Trophoblast cell (in vitro differentiated cells and primary cell): ENCODE measurements around the gene EVPL.
A peak's percentile ranks its signal among the peaks of the same experiment; 100 is the strongest.

Experiments used
- DNase-seq, 2 donors: peaks; one replicate each; pipeline ENCODE4 v3.0.0-alpha.2; 2016
- H2AFZ ChIP-seq: 2 replicates; pipeline ENCODE4 v1.6.1; 2013; ENCODE audit warnings: low read length, moderate library complexity, mild to moderate bottlenecking; ENCODE audit not compliant: insufficient read depth, poor library complexity
- H2AK5ac ChIP-seq: 2 replicates; pipeline ENCODE4 v1.6.1; 2013; ENCODE audit warnings: mild to moderate bottlenecking, low read length
- H2BK120ac ChIP-seq: 2 replicates; pipeline ENCODE4 v1.6.1; 2013; ENCODE audit warnings: low read length, mild to moderate bottlenecking, moderate library complexity; ENCODE audit not compliant: insufficient read depth, poor library complexity
- H2BK12ac ChIP-seq: 2 replicates; pipeline ENCODE4 v1.6.1; 2013; ENCODE audit warnings: mild to moderate bottlenecking, low read length, moderate library complexity
- H2BK5ac ChIP-seq: 2 replicates; pipeline ENCODE4 v1.6.1; 2013; ENCODE audit warnings: low read length, low read depth, moderate library complexity, mild to moderate bottlenecking; ENCODE audit not compliant: poor library complexity
- H3K14ac ChIP-seq: 2 replicates; pipeline ENCODE4 v1.6.1; 2013; ENCODE audit warnings: mild to moderate bottlenecking, low read length
- H3K18ac ChIP-seq: 2 replicates; pipeline ENCODE4 v1.6.1; 2013; ENCODE audit warnings: mild to moderate bottlenecking, low read length
- H3K23ac ChIP-seq: 2 replicates; pipeline ENCODE4 v1.6.1; 2013; ENCODE audit warnings: low read length
- H3K27ac ChIP-seq: 2 replicates; pipeline ENCODE4 v1.5.1; 2013; ENCODE audit warnings: low read depth, mild to moderate bottlenecking, inconsistent platforms, low read length, moderate library complexity
- H3K27me3 ChIP-seq: 2 replicates; pipeline ENCODE4 v1.6.1; 2013; ENCODE audit warnings: inconsistent platforms, mild to moderate bottlenecking, low read length, moderate library complexity; ENCODE audit not compliant: insufficient read depth
- H3K36me3 ChIP-seq, 2 experiments: 1 replicate in 1 of 2; 2 replicates in 1 of 2; pipeline ENCODE4 v1.6.1; 2013; ENCODE audit warnings: low read length in 2 of 2, mild to moderate bottlenecking in 2 of 2, moderate library complexity in 1 of 2; ENCODE audit not compliant: insufficient read depth in 2 of 2, control insufficient read depth in 1 of 2
- H3K4ac ChIP-seq: 2 replicates; pipeline ENCODE4 v1.6.1; 2013; ENCODE audit warnings: low read depth, mild to moderate bottlenecking, low read length, moderate library complexity
- H3K4me1 ChIP-seq, 2 experiments: 1 replicate in 1 of 2; 2 replicates in 1 of 2; pipeline ENCODE4 v1.6.1; 2013; ENCODE audit warnings: low read length in 2 of 2, mild to moderate bottlenecking in 2 of 2, moderate library complexity in 1 of 2; ENCODE audit not compliant: insufficient read depth in 2 of 2, control insufficient read depth in 1 of 2
- H3K4me2 ChIP-seq: 2 replicates; pipeline ENCODE4 v1.6.1; 2013; ENCODE audit warnings: inconsistent platforms, mild to moderate bottlenecking, low read length, moderate library complexity
- H3K4me3 ChIP-seq: 2 replicates; pipeline ENCODE4 v1.5.1; 2013; ENCODE audit warnings: mild to moderate bottlenecking, low read depth, low read length, inconsistent platforms
- H3K79me1 ChIP-seq: one replicate; pipeline ENCODE4 v1.6.1; 2013; ENCODE audit warnings: low read length
- H3K79me2 ChIP-seq: 2 replicates; pipeline ENCODE4 v1.6.1; 2013; ENCODE audit warnings: low read length, mild to moderate bottlenecking; ENCODE audit not compliant: control insufficient read depth, insufficient read depth, poor library complexity
- H3K9ac ChIP-seq: 2 replicates; pipeline ENCODE4 v1.6.1; 2013; ENCODE audit warnings: mild to moderate bottlenecking, low read length
- H3K9me3 ChIP-seq: 2 replicates; pipeline ENCODE4 v1.6.1; 2013; ENCODE audit warnings: low read depth, mild to moderate bottlenecking, control low read depth, inconsistent platforms, low read length; ENCODE audit not compliant: insufficient read depth
- H4K12ac ChIP-seq: 2 replicates; pipeline ENCODE4 v1.6.1; 2013; ENCODE audit warnings: low read depth, mild to moderate bottlenecking, low read length, moderate library complexity
- H4K8ac ChIP-seq: 2 replicates; pipeline ENCODE4 v1.6.1; 2013; ENCODE audit warnings: low read depth, mild to moderate bottlenecking, low read length, moderate library complexity
- H4K91ac ChIP-seq: one replicate; pipeline ENCODE4 v1.6.1; 2013; ENCODE audit warnings: low read depth, mild to moderate bottlenecking, low read length, moderate library complexity
- WGBS: extraction: QIAGEN DNeasy Blood & Tissue Kit; methylation state at CpG from one replicate; pipeline ENCODE4 v1.1.7; 2013; ENCODE audit warnings: missing lambda C conversion rate; ENCODE audit not compliant: insufficient read length, insufficient coverage; ENCODE audit errors: extremely low coverage; 5-methylcytosine and 5-hydroxymethylcytosine counted together

The EVPL gene

GRCh38 chr17:76072148-76072858, 45.2 kb upstream of the EVPL start, which contains the start of gene SRP68:
Gene SRP68 (minus strand): TSS chr17:76072517. CDS start chr17:76072491, 26 bp downstream.
- Histone ChIP-seq H3K4me3 (peak within 1 kb of the TSS; percentile 91), H3K9me3 (peaks cover 16% of the 10 kb centered on the region), H2BK120ac (peak within 1 kb of the TSS; percentile 35), H2AFZ (peak within 1 kb of the TSS; percentile 95), H3K4me1 (peaks cover 7 to 9% of the 10 kb centered on the region in 2 experiments), H3K14ac (peak within 1 kb of the TSS; percentile 86), H4K8ac (peak within 1 kb of the TSS; percentile 92), H3K79me2 (peaks cover 9% of the 10 kb centered on the region), H3K36me3 (peaks cover 15% of the 10 kb centered on the region in 2 experiments), H3K18ac (peak within 1 kb of the TSS; percentile 74), H3K4ac (peak within 1 kb of the TSS; percentile 84), H3K4me2 (peak within 1 kb of the TSS; percentile 95), H2AK5ac (peak within 1 kb of the TSS; percentile 91), H4K12ac (peak within 1 kb of the TSS; percentile 85), H3K9ac (peak within 1 kb of the TSS; percentile 97), H3K79me1 (peaks cover 10% of the 10 kb centered on the region), H3K27me3 (peaks cover 38% of the 10 kb centered on the region), H4K91ac (peak within 1 kb of the TSS; percentile 56), H2BK12ac (peak within 1 kb of the TSS; percentile 1), H3K27ac (no peak within 1 kb of the TSS), H2BK5ac (peak within 1 kb of the TSS; percentile 54), H3K23ac (peak within 1 kb of the TSS; percentile 7)
- no CpG with 5 or more reads among the region's 57 CpGs for WGBS
- peak; percentile 93 to 94 for DNase-seq

- Histone ChIP-seq H4K8ac (peak overlapping the region; percentile 61), H3K79me2 (peaks cover 9% of the 10 kb centered on the region), H3K4me3 (peak overlapping the region; percentile 91), H3K79me1 (peaks cover 10% of the 10 kb centered on the region), H3K9ac (peak overlapping the region; percentile 97), H3K9me3 (peaks cover 9% of the 10 kb centered on the region), H4K12ac (peak overlapping the region; percentile 85), H3K4ac (peak overlapping the region; percentile 84), H3K36me3 (peaks cover 18 to 20% of the 10 kb centered on the region in 2 experiments), H3K4me1 (peaks cover 4 to 9% of the 10 kb centered on the region in 2 experiments), H3K27ac (no peak overlapping the region), H2AK5ac (peak overlapping the region; percentile 91), H2BK12ac (no peak overlapping the region), H3K14ac (peak overlapping the region; percentile 86), H3K23ac (no peak overlapping the region), H3K27me3 (peaks cover 31% of the 10 kb centered on the region), H4K91ac (peak overlapping the region; percentile 49), H3K18ac (peak overlapping the region; percentile 2), H2AFZ (peak overlapping the region; percentile 7), H2BK120ac (peak overlapping the region; percentile 21), H2BK5ac (peak overlapping the region; percentile 54), H3K4me2 (peak overlapping the region; percentile 95)
- DNase-seq: no peak
- WGBS: no CpG with 5 or more reads among the region's 15 CpGs
Measured at GRCh38 chr17:76071531-76072147, 44.5 kb upstream of the EVPL start.

- peaks cover 57 to 63% of the 10 kb centered on the region in 2 experiments for H3K36me3 ChIP-seq
- no peak overlapping the region for H4K8ac ChIP-seq
- H3K27ac ChIP-seq: no peak overlapping the region
- no peak for DNase-seq
- H3K79me1 ChIP-seq: no peaks in the 10 kb centered on the region
- H3K4me3 ChIP-seq: no peak overlapping the region
- no peaks in the 10 kb centered on the region for H3K79me2 ChIP-seq
- no peak overlapping the region for H2BK5ac ChIP-seq
- H4K91ac ChIP-seq: no peak overlapping the region
- no peak overlapping the region for H2BK120ac ChIP-seq
- H3K14ac ChIP-seq: no peak overlapping the region
- H2AFZ ChIP-seq: no peak overlapping the region
- H3K9me3 ChIP-seq: no peaks in the 10 kb centered on the region
- no peaks in the 10 kb centered on the region for H3K4me1 ChIP-seq
- H3K27me3 ChIP-seq: no peaks in the 10 kb centered on the region
- H3K23ac ChIP-seq: no peak overlapping the region
- no peak overlapping the region for H3K4me2 ChIP-seq
- H4K12ac ChIP-seq: no peak overlapping the region
- no CpG with 5 or more reads among the region's 4 CpGs for WGBS
- H2BK12ac ChIP-seq: no peak overlapping the region
- no peak overlapping the region for H3K9ac ChIP-seq
- H3K18ac ChIP-seq: no peak overlapping the region
- no peak overlapping the region for H2AK5ac ChIP-seq
- no peak overlapping the region for H3K4ac ChIP-seq
Measured at GRCh38 chr17:76065775-76066174, 38.7 kb upstream of the EVPL start.

- Histone ChIP-seq H3K79me2 (no peaks in the 10 kb centered on the region), H3K36me3 (peaks cover 63 to 70% of the 10 kb centered on the region in 2 experiments)
- WGBS: no CpG with 5 or more reads among the region's 15 CpGs
Measured at GRCh38 chr17:76063875-76064546, 36.9 kb upstream of the EVPL start.

More at GRCh38 chr17:76063875-76064546, 36.9 kb upstream of the EVPL start:
- Histone ChIP-seq H3K27me3 (no peaks in the 10 kb centered on the region), H4K8ac (no peak overlapping the region), H3K14ac (no peak overlapping the region), H4K12ac (no peak overlapping the region), H2BK120ac (no peak overlapping the region), H3K9me3 (no peaks in the 10 kb centered on the region), H3K4ac (no peak overlapping the region), H3K79me1 (no peaks in the 10 kb centered on the region), H3K4me3 (no peak overlapping the region), H3K18ac (no peak overlapping the region), H3K4me1 (no peaks in the 10 kb centered on the region), H4K91ac (no peak overlapping the region), H2BK5ac (no peak overlapping the region), H2AK5ac (no peak overlapping the region), H3K23ac (no peak overlapping the region), H2AFZ (no peak overlapping the region), H3K27ac (no peak overlapping the region), H3K9ac (no peak overlapping the region), H2BK12ac (no peak overlapping the region), H3K4me2 (no peak overlapping the region)
- no peak for DNase-seq
